ENCODE measurements around the gene ASIC5. TPM values are rescaled to one million over a fixed set of nuclear protein-coding genes. Genes with fewer than 3 reads are reported as not detected.

ASIC5 gene
- total RNA-seq, 1 donor from 2014 or later: not detected

GRCh38 chr4:155809835-155810234 lies 56.2 kb downstream of the ASIC5 start:
- no peak overlapping the region for H3K4me2 ChIP-seq (ENCODE audit: low read length)
- no peaks in the 10 kb centered on the region for H3K36me3 Mint-ChIP-seq (ENCODE audit: low read depth, unreplicated experiment)
- no peaks in the 10 kb centered on the region for H3K9me3 ChIP-seq (ENCODE audit: insufficient read depth, low read depth, low read length)
- H3K27ac ChIP-seq (ENCODE audit: low read depth, low read length): no peak overlapping the region
- H3K27me3 Mint-ChIP-seq (ENCODE audit: low read depth, unreplicated experiment): no peaks in the 10 kb centered on the region
- no peak overlapping the region for H3K9ac ChIP-seq (ENCODE audit: low read length)
- H3K4me1 Mint-ChIP-seq (ENCODE audit: low read depth, unreplicated experiment): peaks cover 13% of the 10 kb centered on the region
- peak; percentile 62 for FAIRE-seq
- H2AFZ ChIP-seq (ENCODE audit: low read depth, low read length): no peak overlapping the region
- H3K9me3 Mint-ChIP-seq (ENCODE audit: unreplicated experiment): no peaks in the 10 kb centered on the region
- peak; percentile 77 for DNase-seq (ENCODE audit: low read depth)
- H3K4me1 ChIP-seq (ENCODE audit: insufficient read depth, low read length): peaks cover 12% of the 10 kb centered on the region
- no peaks in the 10 kb centered on the region for H3K79me2 ChIP-seq (ENCODE audit: insufficient read depth, low read length)
- no peak overlapping the region for H3K4me3 ChIP-seq (ENCODE audit: insufficient read depth, low read depth, low read length)
- no peaks in the 10 kb centered on the region for H4K20me1 ChIP-seq (ENCODE audit: insufficient read depth, low read length)
- H3K27ac Mint-ChIP-seq (ENCODE audit: unreplicated experiment): no peak overlapping the region
- no peaks in the 10 kb centered on the region for H3K36me3 ChIP-seq (ENCODE audit: insufficient read depth, low read length)
- H3K4me3 Mint-ChIP-seq (ENCODE audit: unreplicated experiment): no peak overlapping the region
- no peak for TF ChIP-seq EZH2 (IDR thresholded peaks at IDR 0.05; ENCODE audit: insufficient read depth, low read length)
- TF ChIP-seq, protein P1, sequence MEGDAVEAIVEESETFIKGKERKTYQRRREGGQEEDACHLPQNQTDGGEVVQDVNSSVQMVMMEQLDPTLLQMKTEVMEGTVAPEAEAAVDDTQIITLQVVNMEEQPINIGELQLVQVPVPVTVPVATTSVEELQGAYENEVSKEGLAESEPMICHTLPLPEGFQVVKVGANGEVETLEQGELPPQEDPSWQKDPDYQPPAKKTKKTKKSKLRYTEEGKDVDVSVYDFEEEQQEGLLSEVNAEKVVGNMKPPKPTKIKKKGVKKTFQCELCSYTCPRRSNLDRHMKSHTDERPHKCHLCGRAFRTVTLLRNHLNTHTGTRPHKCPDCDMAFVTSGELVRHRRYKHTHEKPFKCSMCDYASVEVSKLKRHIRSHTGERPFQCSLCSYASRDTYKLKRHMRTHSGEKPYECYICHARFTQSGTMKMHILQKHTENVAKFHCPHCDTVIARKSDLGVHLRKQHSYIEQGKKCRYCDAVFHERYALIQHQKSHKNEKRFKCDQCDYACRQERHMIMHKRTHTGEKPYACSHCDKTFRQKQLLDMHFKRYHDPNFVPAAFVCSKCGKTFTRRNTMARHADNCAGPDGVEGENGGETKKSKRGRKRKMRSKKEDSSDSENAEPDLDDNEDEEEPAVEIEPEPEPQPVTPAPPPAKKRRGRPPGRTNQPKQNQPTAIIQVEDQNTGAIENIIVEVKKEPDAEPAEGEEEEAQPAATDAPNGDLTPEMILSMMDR (IDR thresholded peaks at IDR 0.05; ENCODE audit: insufficient read depth, low read depth, low read length): peak; percentile 69
- H3K27me3 ChIP-seq (ENCODE audit: insufficient read depth, low read length): no peaks in the 10 kb centered on the region

GRCh38 chr4:155807021-155807420 lies 59.1 kb downstream of the ASIC5 start:
- FAIRE-seq (no peak), DNase-seq (ENCODE audit: low read depth) (peak; percentile 94)
- Histone ChIP-seq H3K4me2 (ENCODE audit: low read length) (peak overlapping the region; percentile 28), H3K4me3 (ENCODE audit: insufficient read depth, low read depth, low read length) (no peak overlapping the region), H3K27me3 (ENCODE audit: insufficient read depth, low read length) (no peaks in the 10 kb centered on the region), H3K9ac (ENCODE audit: low read length) (peak overlapping the region; percentile 13), H3K27ac (ENCODE audit: low read depth, low read length) (peak overlapping the region; percentile 39), H2AFZ (ENCODE audit: low read depth, low read length) (no peak overlapping the region), H4K20me1 (ENCODE audit: insufficient read depth, low read length) (no peaks in the 10 kb centered on the region), H3K4me1 (ENCODE audit: insufficient read depth, low read length) (peaks cover 13% of the 10 kb centered on the region), H3K9me3 (ENCODE audit: insufficient read depth, low read depth, low read length) (no peaks in the 10 kb centered on the region), H3K36me3 (ENCODE audit: insufficient read depth, low read length) (no peaks in the 10 kb centered on the region), H3K79me2 (ENCODE audit: insufficient read depth, low read length) (no peaks in the 10 kb centered on the region)
- Mint-ChIP-seq H3K9me3 (ENCODE audit: unreplicated experiment) (no peaks in the 10 kb centered on the region), H3K36me3 (ENCODE audit: low read depth, unreplicated experiment) (no peaks in the 10 kb centered on the region), H3K27me3 (ENCODE audit: low read depth, unreplicated experiment) (no peaks in the 10 kb centered on the region), H3K27ac (ENCODE audit: unreplicated experiment) (no peak overlapping the region), H3K4me1 (ENCODE audit: low read depth, unreplicated experiment) (peaks cover 14% of the 10 kb centered on the region), H3K4me3 (ENCODE audit: unreplicated experiment) (no peak overlapping the region)
- TF ChIP-seq, protein P1 (IDR thresholded peaks at IDR 0.05; ENCODE audit: insufficient read depth, low read depth, low read length): no peak
- TF ChIP-seq EZH2 (IDR thresholded peaks at IDR 0.05; ENCODE audit: insufficient read depth, low read length): no peak

GRCh38 chr4:155805016-155805415 lies 61.1 kb downstream of the ASIC5 start:
- Histone ChIP-seq H3K4me2 (ENCODE audit: low read length) (peak overlapping the region; percentile 61), H3K4me3 (ENCODE audit: insufficient read depth, low read depth, low read length) (no peak overlapping the region), H4K20me1 (ENCODE audit: insufficient read depth, low read length) (no peaks in the 10 kb centered on the region), H3K36me3 (ENCODE audit: insufficient read depth, low read length) (no peaks in the 10 kb centered on the region), H3K27ac (ENCODE audit: low read depth, low read length) (peak overlapping the region; percentile 73), H3K9ac (ENCODE audit: low read length) (no peak overlapping the region), H3K4me1 (ENCODE audit: insufficient read depth, low read length) (peaks cover 13% of the 10 kb centered on the region), H3K27me3 (ENCODE audit: insufficient read depth, low read length) (no peaks in the 10 kb centered on the region), H2AFZ (ENCODE audit: low read depth, low read length) (peak overlapping the region; percentile 49), H3K9me3 (ENCODE audit: insufficient read depth, low read depth, low read length) (no peaks in the 10 kb centered on the region), H3K79me2 (ENCODE audit: insufficient read depth, low read length) (no peaks in the 10 kb centered on the region)
- Mint-ChIP-seq H3K9me3 (ENCODE audit: unreplicated experiment) (no peaks in the 10 kb centered on the region), H3K36me3 (ENCODE audit: low read depth, unreplicated experiment) (no peaks in the 10 kb centered on the region), H3K27ac (ENCODE audit: unreplicated experiment) (peak overlapping the region; percentile 3), H3K27me3 (ENCODE audit: low read depth, unreplicated experiment) (no peaks in the 10 kb centered on the region), H3K4me1 (ENCODE audit: low read depth, unreplicated experiment) (peaks cover 14% of the 10 kb centered on the region), H3K4me3 (ENCODE audit: unreplicated experiment) (no peak overlapping the region)
- peak; percentile 78 for DNase-seq (ENCODE audit: low read depth)
- TF ChIP-seq EZH2 (IDR thresholded peaks at IDR 0.05; ENCODE audit: insufficient read depth, low read length): no peak
- TF ChIP-seq, protein P1 (IDR thresholded peaks at IDR 0.05; ENCODE audit: insufficient read depth, low read depth, low read length): no peak
- FAIRE-seq: peak; percentile 64

Measured in astrocyte (in vitro differentiated cells and primary cell).